HG03066 (cell line): Measurements from ENCODE around the gene GSTA2.
"Not testable (repeated sequence)": the region's sequence is repeated elsewhere in the genome, so short reads cannot be mapped to it uniquely, and the experiment has no call there.

Experiments
- ATAC-seq: cut with Tn5 transposase; IDR thresholded peaks from one replicate; pipeline ENCODE4 v1.9.1; 2021; ENCODE audit warnings: low read depth; ENCODE audit not compliant: unreplicated experiment

The GSTA2 gene

GRCh38 chr6:52761673-52762491 lies 1.4 kb downstream of the GSTA2 start:
- ATAC-seq: not testable (repeated sequence)

- no peak for ATAC-seq
Observed at GRCh38 chr6:52760105-52760765, 3.0 kb downstream of the GSTA2 start.

GRCh38 chr6:52759085-52759484 lies 4.2 kb downstream of the GSTA2 start:
- ATAC-seq: no peak

- not testable (repeated sequence) for ATAC-seq
Observed at GRCh38 chr6:52757651-52758338, 5.5 kb downstream of the GSTA2 start.

- ATAC-seq: no peak
Observed at GRCh38 chr6:52754443-52754842, 8.8 kb downstream of the GSTA2 start.

GRCh38 chr6:52753137-52753536 lies 10.1 kb downstream of the GSTA2 start:
- not testable (repeated sequence) for ATAC-seq

- no peak for ATAC-seq
Observed at GRCh38 chr6:52752310-52752709, 11.0 kb downstream of the GSTA2 start.

GRCh38 chr6:52749556-52750152 lies 13.6 kb downstream of the GSTA2 start:
- no peak for ATAC-seq

GRCh38 chr6:52747301-52747700 lies 16.0 kb downstream of the GSTA2 start:
- not testable (repeated sequence) for ATAC-seq

- no peak for ATAC-seq
Observed at GRCh38 chr6:52746213-52746612, 17.1 kb downstream of the GSTA2 start.

GRCh38 chr6:52745764-52746201 lies 17.5 kb downstream of the GSTA2 start:
- ATAC-seq: no peak

- no peak for ATAC-seq
Observed at GRCh38 chr6:52741872-52742271, 21.4 kb downstream of the GSTA2 start.

- ATAC-seq: no peak
Observed at GRCh38 chr6:52739627-52740026, 23.6 kb downstream of the GSTA2 start.

- no peak for ATAC-seq
Observed at GRCh38 chr6:52739134-52739533, 24.1 kb downstream of the GSTA2 start.

- no peak for ATAC-seq
Observed at GRCh38 chr6:52736145-52736544, 27.1 kb downstream of the GSTA2 start.

- ATAC-seq: no peak
Observed at GRCh38 chr6:52735071-52735470, 28.2 kb downstream of the GSTA2 start.

- no peak for ATAC-seq
Observed at GRCh38 chr6:52734072-52734471, 29.2 kb downstream of the GSTA2 start.

- ATAC-seq: no peak
Observed at GRCh38 chr6:52733172-52733571, 30.1 kb downstream of the GSTA2 start.

- no peak for ATAC-seq
Observed at GRCh38 chr6:52731719-52732118, 31.6 kb downstream of the GSTA2 start.

- ATAC-seq: no peak
Observed at GRCh38 chr6:52729576-52729975, 33.7 kb downstream of the GSTA2 start.

GRCh38 chr6:52728394-52728793 lies 34.9 kb downstream of the GSTA2 start:
- no peak for ATAC-seq
